NCI-H187 treated with DMSO at 0.1 percent for 48 hours (cell line): ENCODE measurements around the gene AP4E1.
"Not testable (repeated sequence)": the region's sequence is repeated elsewhere in the genome, so short reads cannot be mapped to it uniquely, and the experiment has no call there.

Experiments used
- DNase-seq: peaks from one replicate; lab custom pipeline; 2025; lab: John Stamatoyannopoulos, UW

Gene AP4E1

GRCh38 chr15:50889589-50889988 is 18.9 kb upstream of the AP4E1 start:
- DNase-seq, result no peak

- DNase-seq, result no peak
These were observed 17.7 kb upstream of the AP4E1 start for GRCh38 chr15:50890751-50891150.

GRCh38 chr15:50891159-50891558 is 17.3 kb upstream of the AP4E1 start:
- no peak for DNase-seq

- no peak for DNase-seq
These were observed 14.5 kb upstream of the AP4E1 start for GRCh38 chr15:50893976-50894375.

- not testable (repeated sequence) for DNase-seq
These were observed 7.1 kb upstream of the AP4E1 start for GRCh38 chr15:50901390-50901789.

- DNase-seq, result no peak
These were observed 4.3 kb upstream of the AP4E1 start for GRCh38 chr15:50904211-50904610.

GRCh38 chr15:50905055-50905454 is 3.4 kb upstream of the AP4E1 start:
- DNase-seq, result no peak

GRCh38 chr15:50906954-50907600 is 1.4 kb upstream of the AP4E1 start:
- DNase-seq, result no peak

GRCh38 chr15:50907601-50908208 is 778 bp upstream of the AP4E1 start:
- DNase-seq, result no peak

GRCh38 chr15:50909010-50909317 is 481 bp downstream of the AP4E1 start:
- DNase-seq, result no peak

- not testable (repeated sequence) for DNase-seq
These were observed 1.9 kb downstream of the AP4E1 start for GRCh38 chr15:50910426-50910795.

GRCh38 chr15:50911001-50911400 is 2.5 kb downstream of the AP4E1 start:
- DNase-seq, result no peak

- no peak for DNase-seq
These were observed 3.1 kb downstream of the AP4E1 start for GRCh38 chr15:50911621-50912020.

- no peak for DNase-seq
These were observed 7.9 kb downstream of the AP4E1 start for GRCh38 chr15:50916400-50916799.

GRCh38 chr15:50919359-50919758 is 10.9 kb downstream of the AP4E1 start:
- not testable (repeated sequence) for DNase-seq

- DNase-seq, result no peak
These were observed 16.8 kb downstream of the AP4E1 start for GRCh38 chr15:50925281-50925680.

- DNase-seq, result no peak
These were observed 20.6 kb downstream of the AP4E1 start for GRCh38 chr15:50929062-50929461.

- no peak for DNase-seq
These were observed 22.3 kb downstream of the AP4E1 start for GRCh38 chr15:50930792-50931191.

GRCh38 chr15:50933341-50933740 is 24.9 kb downstream of the AP4E1 start:
- DNase-seq, result no peak

GRCh38 chr15:50938525-50938924 is 30.0 kb downstream of the AP4E1 start:
- no peak for DNase-seq

- DNase-seq, result no peak
These were observed 31.4 kb downstream of the AP4E1 start for GRCh38 chr15:50939911-50940310.

GRCh38 chr15:50940506-50940905 is 32.0 kb downstream of the AP4E1 start:
- no peak for DNase-seq

- no peak for DNase-seq
These were observed 35.2 kb downstream of the AP4E1 start for GRCh38 chr15:50943638-50944037.

- no peak for DNase-seq
These were observed 36.2 kb downstream of the AP4E1 start for GRCh38 chr15:50944672-50945071.
